ENCODE data around the gene DAPK1.

Gene DAPK1

DNA sequence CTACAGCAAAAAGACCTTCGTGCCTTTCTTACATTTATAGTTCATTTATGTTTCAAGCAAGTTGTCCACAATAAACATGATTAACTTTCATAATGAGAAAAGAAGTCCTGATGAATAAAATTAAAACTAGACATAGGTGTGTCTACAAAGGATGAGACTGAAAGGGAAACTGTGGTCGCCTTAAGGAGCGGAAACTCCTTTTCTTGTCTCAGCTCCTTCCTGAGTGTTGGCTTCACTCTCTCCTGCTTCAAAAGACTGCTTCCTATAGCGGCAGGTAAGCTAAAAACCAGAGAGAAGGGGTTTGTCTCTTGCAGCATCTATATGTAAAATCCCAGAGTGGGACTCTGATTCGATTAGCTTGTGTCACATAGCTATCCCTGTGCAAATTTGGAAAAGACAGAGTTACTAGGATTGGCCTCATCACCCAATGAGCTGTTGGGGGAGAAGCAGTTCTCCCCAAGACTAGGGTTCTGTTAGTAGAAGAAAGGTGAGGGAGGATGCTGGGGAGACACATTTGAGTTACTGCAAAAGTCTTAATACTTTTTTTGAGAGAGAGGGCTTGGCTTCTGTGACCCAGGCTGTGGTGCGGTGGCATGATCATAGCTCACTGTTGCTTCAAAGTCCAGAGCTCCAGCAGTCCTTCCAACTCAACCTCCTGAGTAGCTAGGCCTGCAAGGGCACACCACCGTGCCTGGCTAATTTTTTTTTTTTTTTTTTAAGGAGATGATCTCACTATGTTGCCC, 211.5 kb downstream of the DAPK1 start:
- TF ChIP-seq CREB1 (IDR thresholded peaks at IDR 0.05; ENCODE audit: low read depth) (no peak), NFIC (IDR thresholded peaks at IDR 0.05) (no peak), FOXM1 (IDR thresholded peaks at IDR 0.05; ENCODE audit: borderline replicate concordance, low read depth) (no peak), TCF12 (IDR thresholded peaks at IDR 0.05; ENCODE audit: low read depth) (no peak), ZBTB7A (IDR thresholded peaks at IDR 0.05; ENCODE audit: low read depth) (no peak), EGR1 (IDR thresholded peaks at IDR 0.05) (no peak), CEBPB (IDR thresholded peaks at IDR 0.05) (no peak), EP300 (IDR thresholded peaks at IDR 0.05; ENCODE audit: borderline replicate concordance) (no peak), TAF1 (IDR thresholded peaks at IDR 0.05; ENCODE audit: low read depth) (no peak), TEAD4 (IDR thresholded peaks at IDR 0.05) (no peak), RAD21 (IDR thresholded peaks at IDR 0.05; ENCODE audit: low read depth) (no peak)
- TF ChIP-seq, protein P1, sequence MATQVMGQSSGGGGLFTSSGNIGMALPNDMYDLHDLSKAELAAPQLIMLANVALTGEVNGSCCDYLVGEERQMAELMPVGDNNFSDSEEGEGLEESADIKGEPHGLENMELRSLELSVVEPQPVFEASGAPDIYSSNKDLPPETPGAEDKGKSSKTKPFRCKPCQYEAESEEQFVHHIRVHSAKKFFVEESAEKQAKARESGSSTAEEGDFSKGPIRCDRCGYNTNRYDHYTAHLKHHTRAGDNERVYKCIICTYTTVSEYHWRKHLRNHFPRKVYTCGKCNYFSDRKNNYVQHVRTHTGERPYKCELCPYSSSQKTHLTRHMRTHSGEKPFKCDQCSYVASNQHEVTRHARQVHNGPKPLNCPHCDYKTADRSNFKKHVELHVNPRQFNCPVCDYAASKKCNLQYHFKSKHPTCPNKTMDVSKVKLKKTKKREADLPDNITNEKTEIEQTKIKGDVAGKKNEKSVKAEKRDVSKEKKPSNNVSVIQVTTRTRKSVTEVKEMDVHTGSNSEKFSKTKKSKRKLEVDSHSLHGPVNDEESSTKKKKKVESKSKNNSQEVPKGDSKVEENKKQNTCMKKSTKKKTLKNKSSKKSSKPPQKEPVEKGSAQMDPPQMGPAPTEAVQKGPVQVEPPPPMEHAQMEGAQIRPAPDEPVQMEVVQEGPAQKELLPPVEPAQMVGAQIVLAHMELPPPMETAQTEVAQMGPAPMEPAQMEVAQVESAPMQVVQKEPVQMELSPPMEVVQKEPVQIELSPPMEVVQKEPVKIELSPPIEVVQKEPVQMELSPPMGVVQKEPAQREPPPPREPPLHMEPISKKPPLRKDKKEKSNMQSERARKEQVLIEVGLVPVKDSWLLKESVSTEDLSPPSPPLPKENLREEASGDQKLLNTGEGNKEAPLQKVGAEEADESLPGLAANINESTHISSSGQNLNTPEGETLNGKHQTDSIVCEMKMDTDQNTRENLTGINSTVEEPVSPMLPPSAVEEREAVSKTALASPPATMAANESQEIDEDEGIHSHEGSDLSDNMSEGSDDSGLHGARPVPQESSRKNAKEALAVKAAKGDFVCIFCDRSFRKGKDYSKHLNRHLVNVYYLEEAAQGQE (IDR thresholded peaks at IDR 0.05; ENCODE audit: low read depth): no peak
- TF ChIP-seq, protein P2, sequence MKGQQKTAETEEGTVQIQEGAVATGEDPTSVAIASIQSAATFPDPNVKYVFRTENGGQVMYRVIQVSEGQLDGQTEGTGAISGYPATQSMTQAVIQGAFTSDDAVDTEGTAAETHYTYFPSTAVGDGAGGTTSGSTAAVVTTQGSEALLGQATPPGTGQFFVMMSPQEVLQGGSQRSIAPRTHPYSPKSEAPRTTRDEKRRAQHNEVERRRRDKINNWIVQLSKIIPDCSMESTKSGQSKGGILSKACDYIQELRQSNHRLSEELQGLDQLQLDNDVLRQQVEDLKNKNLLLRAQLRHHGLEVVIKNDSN (IDR thresholded peaks at IDR 0.05): no peak
- TF ChIP-seq, protein P3, sequence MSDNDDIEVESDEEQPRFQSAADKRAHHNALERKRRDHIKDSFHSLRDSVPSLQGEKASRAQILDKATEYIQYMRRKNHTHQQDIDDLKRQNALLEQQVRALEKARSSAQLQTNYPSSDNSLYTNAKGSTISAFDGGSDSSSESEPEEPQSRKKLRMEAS (IDR thresholded peaks at IDR 0.05): no peak

DNA sequence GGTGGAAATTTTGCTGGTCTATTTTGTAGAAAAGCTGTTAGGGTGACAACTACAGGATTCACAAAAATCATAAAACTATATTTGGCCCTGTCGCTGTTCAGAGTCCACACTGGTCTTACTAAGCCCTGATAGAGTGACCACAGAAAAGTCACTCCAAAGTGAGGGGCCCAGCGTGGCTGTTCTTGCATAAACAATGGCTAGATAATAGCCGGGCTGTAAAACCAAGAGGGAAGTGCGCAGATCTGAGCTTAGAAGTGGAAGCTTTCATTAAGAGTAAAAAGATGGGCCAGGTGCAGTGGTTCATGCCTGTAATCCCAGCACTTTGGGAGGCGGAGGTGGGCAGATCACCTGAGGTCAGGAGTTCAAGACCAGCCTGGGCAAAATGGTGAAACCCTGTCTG, 212.8 kb downstream of the DAPK1 start:
- TF ChIP-seq CEBPB (IDR thresholded peaks at IDR 0.05) (no peak), TAF1 (IDR thresholded peaks at IDR 0.05; ENCODE audit: low read depth) (no peak), RAD21 (IDR thresholded peaks at IDR 0.05; ENCODE audit: low read depth) (no peak), FOXM1 (IDR thresholded peaks at IDR 0.05; ENCODE audit: borderline replicate concordance, low read depth) (no peak), CREB1 (IDR thresholded peaks at IDR 0.05; ENCODE audit: low read depth) (no peak), EGR1 (IDR thresholded peaks at IDR 0.05) (no peak), NFIC (IDR thresholded peaks at IDR 0.05) (no peak), YY1 (IDR thresholded peaks at IDR 0.05; ENCODE audit: low read depth) (no peak), TEAD4 (IDR thresholded peaks at IDR 0.05) (no peak), ZBTB7A (IDR thresholded peaks at IDR 0.05; ENCODE audit: low read depth) (no peak)
- TF ChIP-seq, protein P3 (IDR thresholded peaks at IDR 0.05): no peak
- TF ChIP-seq, protein P2 (IDR thresholded peaks at IDR 0.05): no peak
- TF ChIP-seq, protein P1 (IDR thresholded peaks at IDR 0.05; ENCODE audit: low read depth): no peak

DNA sequence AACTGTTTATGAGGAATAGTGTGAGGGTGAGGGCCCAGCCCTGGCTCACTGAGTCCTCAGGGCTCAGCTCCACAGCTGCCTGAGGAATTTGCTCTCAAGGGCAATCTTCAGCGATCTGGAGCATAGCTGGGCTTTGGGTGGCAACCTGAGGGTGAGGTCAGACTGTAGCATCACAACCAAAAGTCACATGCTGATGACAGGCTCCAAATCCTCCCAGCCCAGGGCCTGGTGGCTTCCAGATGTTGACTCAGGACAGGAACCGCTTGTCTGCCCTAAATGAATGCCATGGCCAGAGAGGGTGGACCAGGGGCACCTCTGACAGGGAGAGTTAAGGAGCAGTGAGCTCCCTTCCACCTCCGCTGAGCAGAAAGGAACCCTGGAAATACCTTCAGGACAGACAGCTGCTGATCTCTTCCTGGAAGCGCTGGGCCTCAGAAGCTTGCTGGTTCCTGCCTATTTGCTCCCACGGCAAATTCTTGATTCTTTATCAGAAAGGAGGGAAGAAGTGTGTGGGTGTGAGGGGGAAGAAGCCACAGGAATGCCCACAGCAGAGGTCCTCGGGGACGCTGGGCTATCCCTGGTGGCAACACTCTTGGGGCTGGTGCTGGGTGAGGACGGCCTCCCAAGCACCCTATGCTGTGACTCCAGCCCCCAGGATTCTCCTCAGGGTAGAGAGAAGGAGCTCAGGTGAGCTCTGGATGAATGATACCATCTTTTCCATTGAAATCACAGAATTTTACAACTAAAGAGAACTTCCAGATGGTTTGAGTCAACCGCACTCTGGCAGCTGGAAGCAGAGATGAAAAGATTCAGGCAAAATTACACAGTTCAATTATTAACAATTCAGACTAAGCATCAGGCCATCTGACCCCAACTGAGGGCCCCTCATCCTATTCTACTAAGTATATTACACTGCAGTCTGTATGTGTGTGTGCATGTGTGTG, 214.5 kb downstream of the DAPK1 start:
- no peak for TF ChIP-seq EGR1 (IDR thresholded peaks at IDR 0.05)
- no peak for TF ChIP-seq EP300 (IDR thresholded peaks at IDR 0.05; ENCODE audit: borderline replicate concordance)
- no peak for TF ChIP-seq YY1 (IDR thresholded peaks at IDR 0.05; ENCODE audit: low read depth)
- TF ChIP-seq CREB1 (IDR thresholded peaks at IDR 0.05; ENCODE audit: low read depth): no peak
- TF ChIP-seq, protein P2 (IDR thresholded peaks at IDR 0.05): no peak
- TF ChIP-seq, protein P1 (IDR thresholded peaks at IDR 0.05; ENCODE audit: low read depth): no peak
- no peak for TF ChIP-seq ZBTB7A (IDR thresholded peaks at IDR 0.05; ENCODE audit: low read depth)
- no peak for TF ChIP-seq TAF1 (IDR thresholded peaks at IDR 0.05; ENCODE audit: low read depth)
- TF ChIP-seq, protein P3 (IDR thresholded peaks at IDR 0.05): no peak
- no peak for TF ChIP-seq TCF12 (IDR thresholded peaks at IDR 0.05; ENCODE audit: low read depth)

All from Ishikawa (cell line).